K562 (cell line): Measurements from ENCODE around the gene NAB1. TPM values are rescaled to one million over a fixed set of nuclear protein-coding genes. Genes with fewer than 3 reads are reported as not detected.

Source experiments
- ATAC-seq: fragments of 200-7000 bp; cut with Tn5 transposase; 3 replicates; pipeline ENCODE4 v1.9.1; 2020; ENCODE audit warnings: moderate library complexity
- BruUV-seq: library from RNA; stranded (reverse); fragments of 400-500 nt; replicated peaks from 2 replicates; lab custom pipeline; 2021; lab: Mats Ljungman, UMichigan
- CTCF ChIA-PET: fragments of 300-600 bp; formaldehyde crosslinking; extraction: SDS; loops from one replicate; lab custom pipeline; 2021; ENCODE audit warnings: low intra/inter-chr PET ratio; lab: Yijun Ruan, JAX
- POLR2A ChIA-PET: fragments of 300-600, 350-650 bp; sonication (Branson Sonifier 250); formaldehyde crosslinking; extraction: SDS; loops from one replicate; lab custom pipeline; 2021; ENCODE audit warnings: antibody characterized with exemption, inconsistent platforms; lab: Yijun Ruan, JAX
- DNase-seq, 4 experiments: peaks; one replicate each; pipeline versions ENCODE4 v3.0.0 to v3.0.0-alpha.2; 2011 to 2018; ENCODE audit warnings: low spot score in 3 of 4, mixed read lengths in 3 of 4; ENCODE audit errors: extremely low read depth in 1 of 4
- FAIRE-seq: peaks from 2 replicates; lab custom pipeline; 2011; peaks lifted over from hg19 to GRCh38; lab: Jason Lieb, UNC
- H2AFZ ChIP-seq: 2 replicates; pipeline ENCODE4 v1.6.0; 2011; ENCODE audit warnings: low read depth, low read length, control low read depth, inconsistent platforms
- H3K27ac ChIP-seq: fragments of 200-600 bp; 3 replicates; pipeline ENCODE4 v1.8.0; 2011; ENCODE audit warnings: low read depth, mild to moderate bottlenecking, control low read depth, inconsistent platforms, low read length, moderate library complexity, mixed read lengths; ENCODE audit errors: extremely low read depth
- H3K27me3 ChIP-seq, 2 experiments: fragments of 300-600 bp in 1 of 2; 2 replicates in 1 of 2; 3 replicates in 1 of 2; pipeline versions ENCODE4 v1.6.0 to v1.8.0; 2011; ENCODE audit warnings: inconsistent platforms in 2 of 2, low read length in 2 of 2, mild to moderate bottlenecking in 1 of 2, mixed read lengths in 1 of 2, moderate library complexity in 1 of 2; ENCODE audit not compliant: control insufficient read depth in 2 of 2, insufficient read depth in 2 of 2
- H3K36me3 ChIP-seq: fragments of 300-600 bp; 3 replicates; pipeline ENCODE4 v1.8.0; 2011; ENCODE audit warnings: mild to moderate bottlenecking, low read length, inconsistent platforms; ENCODE audit not compliant: control insufficient read depth, insufficient read depth
- H3K4me1 ChIP-seq, 2 experiments: fragments of 200-600 bp in 1 of 2; replicated peaks in 1 of 2; 2 replicates in 1 of 2; 3 replicates in 1 of 2; pipeline versions ENCODE4 v1.5.1 to v1.8.0; 2011; ENCODE audit warnings: inconsistent platforms in 2 of 2, low read length in 2 of 2, mild to moderate bottlenecking in 1 of 2, mixed read lengths in 1 of 2, moderate library complexity in 1 of 2; ENCODE audit not compliant: control insufficient read depth in 2 of 2, insufficient read depth in 2 of 2
- H3K4me2 ChIP-seq: 2 replicates; pipeline ENCODE4 v1.6.1; 2011; ENCODE audit warnings: low read length, control low read depth, inconsistent platforms, mixed read lengths; ENCODE audit not compliant: insufficient read depth
- H3K4me3 ChIP-seq: fragments of 200-600 bp; sonication (generic), shearing (Covaris generic); 2 replicates; pipeline ENCODE4 v1.5.1; 2016; ENCODE audit warnings: control low read depth, inconsistent platforms
- H3K79me2 ChIP-seq: fragments of 200-600 bp; 3 replicates; pipeline ENCODE4 v1.8.0; 2011; ENCODE audit warnings: low read length, inconsistent platforms; ENCODE audit not compliant: control insufficient read depth, insufficient read depth
- H3K9ac ChIP-seq, 2 experiments: 2 replicates each; pipeline versions ENCODE4 v1.6.0 to v1.6.1; 2011; ENCODE audit warnings: low read depth in 2 of 2, low read length in 2 of 2, control low read depth in 1 of 2, inconsistent platforms in 1 of 2, mild to moderate bottlenecking in 1 of 2, mixed read lengths in 1 of 2; ENCODE audit not compliant: insufficient read depth in 1 of 2
- H3K9me1 ChIP-seq: one replicate; pipeline ENCODE4 v1.6.0; 2011; ENCODE audit warnings: inconsistent platforms, mild to moderate bottlenecking, low read length, moderate library complexity; ENCODE audit not compliant: control insufficient read depth, insufficient read depth
- H3K9me3 ChIP-seq: replicated peaks from 2 replicates; pipeline ENCODE4 v1.5.1; 2011; ENCODE audit warnings: low read depth, low read length, inconsistent platforms; ENCODE audit not compliant: control insufficient read depth, insufficient read depth
- H4K20me1 ChIP-seq: replicated peaks from 2 replicates; pipeline ENCODE4 v1.6.1; 2011; ENCODE audit warnings: low read length, inconsistent platforms, mixed read lengths; ENCODE audit not compliant: control insufficient read depth, insufficient read depth
- ARID4B ChIP-seq: sonication (generic); formaldehyde crosslinking; IDR thresholded peaks from 2 replicates; pipeline ENCODE4 v1.8.0; 2022; ENCODE audit warnings: mild to moderate bottlenecking, missing genetic modification reagents
- BRD4 ChIP-seq: fragments of 200-600 bp; sonication (generic); IDR thresholded peaks from 2 replicates; pipeline ENCODE4 v1.6.1; 2017; ENCODE audit warnings: inconsistent platforms
- CCAR2 ChIP-seq: fragments of 200-400 bp; formaldehyde crosslinking; IDR thresholded peaks from 2 replicates; pipeline ENCODE4 v1.6.1; 2017; ENCODE audit warnings: mild to moderate bottlenecking, low read depth, low read length
- CREBBP ChIP-seq: IDR thresholded peaks from one replicate; pipeline ENCODE4 v1.6.1; 2012; ENCODE audit warnings: low read depth, mild to moderate bottlenecking, control low read depth, inconsistent platforms, low read length
- CTBP1 ChIP-seq: fragments of 450-650 bp; IDR thresholded peaks from 2 replicates; pipeline ENCODE4 v1.6.1; 2016; ENCODE audit warnings: borderline replicate concordance
- CUX1 ChIP-seq: fragments of 200-800 bp; sonication (Bioruptor generic); IDR thresholded peaks from 2 replicates; pipeline ENCODE4 v1.6.1; 2016; ENCODE audit warnings: missing genetic modification characterization, missing compliant biosample characterization
- FIP1L1 ChIP-seq: fragments of 200-400 bp; formaldehyde crosslinking; IDR thresholded peaks from 2 replicates; pipeline ENCODE4 v1.6.1; 2018; ENCODE audit warnings: mild to moderate bottlenecking, low read depth, low read length; ENCODE audit not compliant: poor library complexity, severe bottlenecking
- MCM5 ChIP-seq: fragments of 450-650 bp; IDR thresholded peaks from 2 replicates; pipeline ENCODE4 v1.6.1; 2016; ENCODE audit warnings: low read depth
- MYC ChIP-seq, 2 experiments: fragments of 250-450 bp in 1 of 2; sonication (Bioruptor Pico) in 1 of 2; IDR thresholded peaks; 2 replicates each; pipeline versions ENCODE4 v1.5.1 to v1.6.1; 2012 to 2021; ENCODE audit warnings: low read depth in 2 of 2, borderline replicate concordance in 1 of 2, improper control_type of control experiment in 1 of 2, low read length in 1 of 2, mild to moderate bottlenecking in 1 of 2, moderate library complexity in 1 of 2
- NBN ChIP-seq: fragments of 450-650 bp; IDR thresholded peaks from 2 replicates; pipeline ENCODE4 v1.6.1; 2016; ENCODE audit warnings: low read depth, mild to moderate bottlenecking
- PTRF ChIP-seq: fragments of 450-650 bp; IDR thresholded peaks from 2 replicates; pipeline ENCODE4 v1.6.1; 2016; ENCODE audit warnings: mild to moderate bottlenecking, missing genetic modification characterization, missing compliant biosample characterization
- RBM15 ChIP-seq: fragments of 200-400 bp; formaldehyde crosslinking; IDR thresholded peaks from 2 replicates; pipeline ENCODE4 v1.6.1; 2018; ENCODE audit warnings: mild to moderate bottlenecking, low read length, moderate library complexity; ENCODE audit not compliant: insufficient read depth
- TCFL5 ChIP-seq: fragments of 250-450 bp; sonication (Bioruptor Pico); conservative IDR thresholded peaks from 2 replicates; pipeline ENCODE4 v1.6.1; 2021; ENCODE audit warnings: mild to moderate bottlenecking, moderate library complexity, matching md5 sums
- ZNF174 ChIP-seq: fragments of 250-450 bp; sonication (Bioruptor Pico); IDR thresholded peaks from 2 replicates; pipeline ENCODE4 v1.4.0; 2020; ENCODE audit warnings: mild to moderate bottlenecking
- ZNF785 ChIP-seq: fragments of 250-450 bp; sonication (Bioruptor Pico); IDR thresholded peaks from 2 replicates; pipeline ENCODE4 v1.4.0; 2020; ENCODE audit warnings: mild to moderate bottlenecking
- WGBS: fragments of 100-300 bp; shearing (Covaris generic); methylation state at CpG from one replicate; pipeline ENCODE4 v1.1.6; 2016; ENCODE audit warnings: low coverage, mixed read lengths; ENCODE audit not compliant: insufficient coverage; ENCODE audit errors: missing lambda C conversion rate; 5-methylcytosine and 5-hydroxymethylcytosine counted together
- in situ Hi-C: fragments of 300-500 bp; cut with MboI; formaldehyde crosslinking; loops from 4 replicates; pipeline ENCODE4 v1.15.0; 2018; ENCODE audit warnings: inconsistent platforms, mixed read lengths
- intact Hi-C: fragments of 100-400 bp; cut with micrococcal nuclease; formaldehyde crosslinking; loops from 2 replicates; pipeline ENCODE4 v1.14.2; 2022
- polyA plus RNA-seq, 8 experiments: library from polyadenylated mRNA; depleted of rRNA in 4 of 8; stranded (reverse) in 5 of 8; unstranded in 3 of 8; fragments of >200 nt; fragmentation: Nextera tagmentation in 2 of 8; fragmentation: Illumina TruSeq in 1 of 8; extraction: Ambion mirVana in 2 of 8; extraction: Trizol in 1 of 8; gene quantifications; 2 replicates each; pipeline versions ENCODE4 v1.2.1 to v1.2.3, GENCODE V29; 2011 to 2014; ENCODE audit warnings: inconsistent platforms in 1 of 8, missing spikeins in 1 of 8
- total RNA-seq, 7 experiments: library from RNA; depleted of rRNA in 6 of 7; stranded (reverse); fragments of >200 nt in 6 of 7; fragmentation: Illumina TruSeq in 2 of 7; extraction: Trizol in 2 of 7; gene quantifications; 2 replicates each; pipeline versions ENCODE4 v1.2.1 to v1.2.3, GENCODE V29; 2011 to 2021; ENCODE audit warnings: low replicate concordance in 1 of 7

Gene NAB1
- total and polyA plus RNA-seq, 9 of the 15 experiments (the other 6 are each of a cell fraction or from before 2014, with no cell fraction given): 3.1 to 23.0 (median 16.3) TPM

GRCh38 chr2:190740449-190740848 is 91.6 kb downstream of the NAB1 start:
- Histone ChIP-seq H4K20me1 (no peaks in the 10 kb centered on the region), H3K27me3 (no peaks in the 10 kb centered on the region), H3K9ac (no peak overlapping the region), H3K4me1 (peaks cover 0 to 3% of the 10 kb centered on the region in 2 experiments; a peak in 1 of 5 replicates), H3K79me2 (no peaks in the 10 kb centered on the region), H2AFZ (no peak overlapping the region), H3K9me1 (no peaks in the 10 kb centered on the region), H3K9me3 (peaks cover 3% of the 10 kb centered on the region; the same call in 1 of the 2 replicates), H3K4me2 (no peak overlapping the region), H3K27ac (no peak overlapping the region), H3K36me3 (no peaks in the 10 kb centered on the region), H3K4me3 (no peak overlapping the region)
- WGBS: 40% methylated on average over 2 of the region's 2 CpGs
- DNase-seq (no peak), FAIRE-seq (no peak), ATAC-seq (no peak)
- BruUV-seq: no TSS peak
- POLR2A ChIA-PET: no interaction called here
- intact Hi-C loops: no loop called here
- CTCF ChIA-PET: no interaction called here
- in situ Hi-C loops: no loop called here
- no peak for TF ChIP-seq ZNF785 (CRISPR knock-in tag)
- TF ChIP-seq RBM15: no peak
- TF ChIP-seq CTBP1: no peak
- TF ChIP-seq CREBBP: no peak
- no peak for TF ChIP-seq ARID4B (CRISPR knock-in tag)
- no peak for TF ChIP-seq CCAR2
- TF ChIP-seq NBN: no peak
- TF ChIP-seq TCFL5: no peak
- TF ChIP-seq ZNF174 (CRISPR knock-in tag): no peak
- TF ChIP-seq FIP1L1: no peak
- no peak for TF ChIP-seq CUX1
- no peak for TF ChIP-seq PTRF (tag)
- no peak for TF ChIP-seq MYC (IDR thresholded peaks at IDR 0.05; ENCODE audit: low read depth, low read length)
- no peak for TF ChIP-seq MYC (CRISPR knock-in tag; IDR thresholded peaks at IDR 0.05; ENCODE audit: borderline replicate concordance, low read depth)
- no peak for TF ChIP-seq BRD4
- TF ChIP-seq MCM5: no peak
